Upper lobe of left lung (tissue), 4 donors: ENCODE results near the gene ASCL2.

Experiments
- CTCF ChIP-seq, 6 experiments: fragments of 450-650 bp in 4 of 6; fragments of 200-600 bp in 2 of 6; sonication (generic) in 2 of 6; IDR thresholded peaks; one replicate each; pipeline ENCODE4 v1.5.1; 2016 to 2019; ENCODE audit warnings: antibody characterized with exemption in 6 of 6
- EP300 ChIP-seq, 4 donors: sonication (generic); formaldehyde crosslinking; IDR thresholded peaks; one replicate each; pipeline ENCODE4 v1.5.1; 2017; ENCODE audit warnings: antibody characterized with exemption in 4 of 4, control low read depth in 2 of 4
- POLR2A ChIP-seq, 4 donors: fragments of 450-650 bp; IDR thresholded peaks; one replicate each; pipeline ENCODE4 v1.5.1; 2016 to 2017; ENCODE audit warnings: antibody characterized with exemption in 4 of 4, mild to moderate bottlenecking in 2 of 4
- POLR2AphosphoS5 ChIP-seq, 2 donors: sonication (generic); formaldehyde crosslinking; IDR thresholded peaks; one replicate each; pipeline ENCODE4 v1.5.1; 2017; ENCODE audit warnings: antibody characterized with exemption in 2 of 2

GRCh38 chr11:2306452-2306823 lies 36.0 kb upstream of the ASCL2 start:
- TF ChIP-seq POLR2AphosphoS5 (IDR thresholded peaks at IDR 0.05) (no peak), POLR2A (IDR thresholded peaks at IDR 0.05) (no peak), CTCF (IDR thresholded peaks at IDR 0.05) (no peak), EP300 (IDR thresholded peaks at IDR 0.05) (no peak)
